GM18907 (cell line): Measurements from ENCODE around the gene CASK.
A peak's percentile ranks its signal among the peaks of the same experiment; 100 is the strongest.

ENCODE experiments used
- ATAC-seq: cut with Tn5 transposase; IDR thresholded peaks from one replicate; pipeline ENCODE4 v1.9.1; 2021; ENCODE audit warnings: mild to moderate bottlenecking, moderate library complexity; ENCODE audit not compliant: unreplicated experiment

CASK gene

GRCh38 chrX:41837270-41837944 lies 85.9 kb downstream of the CASK start:
- ATAC-seq: peak; percentile 71

GRCh38 chrX:41828826-41829225 lies 94.5 kb downstream of the CASK start:
- no peak for ATAC-seq

- ATAC-seq: no peak
Measured at GRCh38 chrX:41827886-41828285, 95.5 kb downstream of the CASK start.

GRCh38 chrX:41825796-41826195 lies 97.6 kb downstream of the CASK start:
- no peak for ATAC-seq

GRCh38 chrX:41824551-41824950 lies 98.8 kb downstream of the CASK start:
- ATAC-seq: no peak

GRCh38 chrX:41823402-41823801 lies 100.0 kb downstream of the CASK start:
- ATAC-seq: no peak

- no peak for ATAC-seq
Measured at GRCh38 chrX:41822892-41823291, 100.5 kb downstream of the CASK start.

GRCh38 chrX:41808047-41808446 lies 115.3 kb downstream of the CASK start:
- ATAC-seq: no peak

- ATAC-seq: no peak
Measured at GRCh38 chrX:41802958-41803357, 120.4 kb downstream of the CASK start.

- no peak for ATAC-seq
Measured at GRCh38 chrX:41799661-41800060, 123.7 kb downstream of the CASK start.

- no peak for ATAC-seq
Measured at GRCh38 chrX:41796577-41796976, 126.8 kb downstream of the CASK start.

- no peak for ATAC-seq
Measured at GRCh38 chrX:41796046-41796445, 127.3 kb downstream of the CASK start.

GRCh38 chrX:41789374-41789773 lies 134.0 kb downstream of the CASK start:
- no peak for ATAC-seq

- ATAC-seq: no peak
Measured at GRCh38 chrX:41785685-41786084, 137.7 kb downstream of the CASK start.

GRCh38 chrX:41781500-41781899 lies 141.9 kb downstream of the CASK start:
- peak; percentile 63 for ATAC-seq

- ATAC-seq: no peak
Measured at GRCh38 chrX:41779941-41780340, 143.4 kb downstream of the CASK start.

GRCh38 chrX:41779030-41779564 lies 144.3 kb downstream of the CASK start:
- no peak for ATAC-seq

- ATAC-seq: no peak
Measured at GRCh38 chrX:41761702-41762101, 161.7 kb downstream of the CASK start.

GRCh38 chrX:41761169-41761568 lies 162.2 kb downstream of the CASK start:
- ATAC-seq: no peak

- ATAC-seq: no peak
Measured at GRCh38 chrX:41759817-41760216, 163.5 kb downstream of the CASK start.

GRCh38 chrX:41758401-41758800 lies 165.0 kb downstream of the CASK start:
- no peak for ATAC-seq

GRCh38 chrX:41750716-41751115 lies 172.6 kb downstream of the CASK start:
- ATAC-seq: no peak

- no peak for ATAC-seq
Measured at GRCh38 chrX:41739871-41740270, 183.5 kb downstream of the CASK start.
